HG03442 (cell line): Measurements from ENCODE around the gene NAAA.
"Not testable (repeated sequence)": the region's sequence is repeated elsewhere in the genome, so short reads cannot be mapped to it uniquely, and the experiment has no call there.

Experiments used
- ATAC-seq: cut with Tn5 transposase; IDR thresholded peaks from one replicate; pipeline ENCODE4 v1.9.1; 2021; ENCODE audit warnings: mild to moderate bottlenecking, moderate library complexity; ENCODE audit not compliant: unreplicated experiment

The NAAA gene

GRCh38 chr4:75940692-75941253 is at the start of gene NAAA:
NAAA (minus strand) TSS chr4:75941013; CDS start chr4:75940949, 64 bp downstream.
- ATAC-seq: peak; percentile 69

GRCh38 chr4:75989846-75990528 is 49.2 kb upstream of the NAAA start:
- ATAC-seq: no peak

- no peak for ATAC-seq
Observed at GRCh38 chr4:75985116-75985515, 44.3 kb upstream of the NAAA start.

- ATAC-seq: no peak
Observed at GRCh38 chr4:75980576-75980975, 39.8 kb upstream of the NAAA start.

- ATAC-seq: no peak
Observed at GRCh38 chr4:75976177-75976576, 35.4 kb upstream of the NAAA start.

- ATAC-seq: no peak
Observed at GRCh38 chr4:75973766-75974165, 33.0 kb upstream of the NAAA start.

- no peak for ATAC-seq
Observed at GRCh38 chr4:75968084-75968483, 27.3 kb upstream of the NAAA start.

- no peak for ATAC-seq
Observed at GRCh38 chr4:75963558-75963957, 22.7 kb upstream of the NAAA start.

- ATAC-seq: not testable (repeated sequence)
Observed at GRCh38 chr4:75962072-75962471, 21.3 kb upstream of the NAAA start.

- not testable (repeated sequence) for ATAC-seq
Observed at GRCh38 chr4:75958546-75958945, 17.7 kb upstream of the NAAA start.

- not testable (repeated sequence) for ATAC-seq
Observed at GRCh38 chr4:75954811-75955210, 14.0 kb upstream of the NAAA start.

- ATAC-seq: no peak
Observed at GRCh38 chr4:75953509-75953908, 12.7 kb upstream of the NAAA start.

GRCh38 chr4:75950213-75950815 is 9.5 kb upstream of the NAAA start:
- no peak for ATAC-seq

GRCh38 chr4:75948822-75949444 is 8.1 kb upstream of the NAAA start:
- peak; percentile 70 for ATAC-seq

GRCh38 chr4:75939890-75940691 is 722 bp downstream of the NAAA start:
- ATAC-seq: peak; percentile 52

- ATAC-seq: no peak
Observed at GRCh38 chr4:75935628-75936027, 5.2 kb downstream of the NAAA start.

- ATAC-seq: no peak
Observed at GRCh38 chr4:75930152-75930551, 10.7 kb downstream of the NAAA start.

- ATAC-seq: not testable (repeated sequence)
Observed at GRCh38 chr4:75924916-75925315, 15.9 kb downstream of the NAAA start.

GRCh38 chr4:75924309-75924827 is 16.4 kb downstream of the NAAA start:
- ATAC-seq: no peak

GRCh38 chr4:75922588-75922987 is 18.2 kb downstream of the NAAA start:
- ATAC-seq: no peak

- no peak for ATAC-seq
Observed at GRCh38 chr4:75921910-75922309, 18.9 kb downstream of the NAAA start.
